Spleen (tissue), 11 donors: Measurements from ENCODE around the gene ABCG2. TPM values are rescaled to one million over a fixed set of nuclear protein-coding genes. Genes with fewer than 3 reads are reported as not detected.

Experiments
- DNase-seq: peaks from one replicate; pipeline ENCODE4 v3.0.0-alpha.2; 2020
- H3K27ac ChIP-seq, 8 donors: fragments of 200-600 bp; sonication (generic) in 7 of 8; 1 replicate in 4 of 8; 2 replicates in 4 of 8; pipeline versions ENCODE4 v1.5.0 to v1.8.0; 2016 to 2021; ENCODE audit warnings: inconsistent platforms in 4 of 8, mild to moderate bottlenecking in 4 of 8, moderate library complexity in 1 of 8
- H3K27me3 ChIP-seq, 7 donors: fragments of 200-600 bp; sonication (generic) in 6 of 7; replicated peaks in 1 of 7; 1 replicate in 4 of 7; 2 replicates in 3 of 7; pipeline versions ENCODE4 v1.5.0 to v1.8.0; 2016 to 2021; ENCODE audit warnings: inconsistent platforms in 3 of 7, mild to moderate bottlenecking in 1 of 7
- H3K36me3 ChIP-seq, 6 donors: fragments of 200-600 bp; sonication (generic) in 5 of 6; 1 replicate in 4 of 6; 2 replicates in 2 of 6; pipeline versions ENCODE4 v1.5.0 to v1.8.0; 2016 to 2021; ENCODE audit warnings: inconsistent platforms in 2 of 6
- H3K4me1 ChIP-seq, 6 donors: fragments of 200-600 bp; sonication (generic) in 5 of 6; 1 replicate in 3 of 6; 2 replicates in 3 of 6; pipeline versions ENCODE4 v1.5.0 to v1.8.0; 2016 to 2021; ENCODE audit warnings: inconsistent platforms in 3 of 6
- H3K4me3 ChIP-seq, 8 donors: fragments of 200-600 bp; sonication (generic) in 7 of 8; 1 replicate in 4 of 8; 2 replicates in 4 of 8; pipeline versions ENCODE4 v1.5.0 to v1.8.0; 2016 to 2021; ENCODE audit warnings: inconsistent platforms in 4 of 8, mild to moderate bottlenecking in 4 of 8, moderate library complexity in 2 of 8
- H3K9me3 ChIP-seq, 8 donors: fragments of 200-600 bp; sonication (generic) in 7 of 8; 1 replicate in 4 of 8; 2 replicates in 4 of 8; pipeline versions ENCODE4 v1.5.0 to v1.8.0; 2016 to 2021; ENCODE audit warnings: inconsistent platforms in 4 of 8
- CTCF ChIP-seq, 11 experiments: fragments of 200-600 bp in 7 of 11; fragments of 450-650 bp in 4 of 11; sonication (generic) in 4 of 11; IDR thresholded peaks in 8 of 11; conservative IDR thresholded peaks in 3 of 11; 1 replicate in 7 of 11; 2 replicates in 4 of 11; pipeline versions ENCODE4 v1.4.0 to v1.8.0; 2016 to 2021; ENCODE audit warnings: antibody characterized with exemption in 11 of 11, inconsistent platforms in 4 of 11, mild to moderate bottlenecking in 1 of 11
- POLR2A ChIP-seq, 3 donors: fragments of 450-650 bp; IDR thresholded peaks; one replicate each; pipeline ENCODE4 v1.5.1; 2017; ENCODE audit warnings: antibody characterized with exemption in 3 of 3, mild to moderate bottlenecking in 1 of 3
- POLR2AphosphoS5 ChIP-seq, 3 donors: sonication (generic); formaldehyde crosslinking; IDR thresholded peaks; one replicate each; pipeline ENCODE4 v1.5.1; 2017; ENCODE audit warnings: antibody characterized with exemption in 3 of 3
- WGBS, 5 donors: extraction: QIAGEN DNeasy Blood & Tissue Kit in 3 of 5; methylation state at CpG; one replicate each; pipeline versions ENCODE4 v1.1.5 to v1.1.7; 2013 to 2018; 5-methylcytosine and 5-hydroxymethylcytosine counted together
- intact Hi-C: fragments of 100-400 bp; cut with DNase I; formaldehyde crosslinking; loops from one replicate; pipeline ENCODE4 v1.15.0; 2023; ENCODE audit warnings: low total_unique reads
- polyA plus RNA-seq, 3 donors: library from polyadenylated mRNA; stranded (reverse); fragments of 200-250 nt; gene quantifications; one replicate each; pipeline ENCODE4 v1.2.1, GENCODE V29; 2013
- total RNA-seq, 7 donors: library from RNA; depleted of rRNA in 3 of 7; stranded (reverse); fragments of >200 nt in 3 of 7; fragmentation: NEBNext Ultra II Directional in 4 of 7; extraction: Animal tissue kit (Norgen Biotek cat#: 25700) in 4 of 7; gene quantifications; one replicate each; pipeline versions ENCODE4 v1.1.0 to v1.2.1, GENCODE V29; 2016 to 2021
- donor health status: healthy with polysubstance abuse.
- donor health status: DM: no; HTN: no; CAD: no; lungs with moderate emphysema.
- donor health status: DM: no; HTN: no; CAD: no.
- donor health status: Bipolar disorder and iron deficiency.
- donor health status: healthy.
- donor health status: DM: no; HTN: no; CAD: no.
- donor health status: DM: yes; HTN: yes; CAD: no.

ABCG2 gene
- total and polyA plus RNA-seq, 10 donors = 0.12 to 3.0 (median 1.4) TPM

- H3K4me1 ChIP-seq = peaks cover 0 to 4% (median 0%) of the 10 kb centered on the region in 6 donors
- no peaks in the 10 kb centered on the region for H3K27me3 ChIP-seq
- H3K27ac ChIP-seq = no peak overlapping the region
- intact Hi-C loops = no loop called here
- 81 to 91% (median 86%) methylated on average over 3 of the region's 3 CpGs for WGBS, 5 donors
- no peaks in the 10 kb centered on the region for H3K36me3 ChIP-seq
- DNase-seq = no peak
- TF ChIP-seq POLR2AphosphoS5 (IDR thresholded peaks at IDR 0.05) (no peak), CTCF (IDR thresholded peaks at IDR 0.05 in 8 of 11, conservative IDR thresholded peaks at IDR 0.05 in 3 of 11) (no peak)
- no peaks in the 10 kb centered on the region for H3K9me3 ChIP-seq
- no peak overlapping the region for H3K4me3 ChIP-seq
These were observed 67.1 kb downstream of the ABCG2 start for GRCh38 chr4:88091378-88091777.

- intact Hi-C loops = no loop called here
- no peak for TF ChIP-seq POLR2A (IDR thresholded peaks at IDR 0.05)
- TF ChIP-seq POLR2AphosphoS5 (IDR thresholded peaks at IDR 0.05) = no peak
- no peak for TF ChIP-seq CTCF (IDR thresholded peaks at IDR 0.05 in 8 of 11, conservative IDR thresholded peaks at IDR 0.05 in 3 of 11)
- H3K4me3 ChIP-seq = no peak overlapping the region
- peaks cover 0 to 4% (median 0%) of the 10 kb centered on the region in 6 donors for H3K4me1 ChIP-seq
- H3K36me3 ChIP-seq = no peaks in the 10 kb centered on the region
- DNase-seq = no peak
- H3K27me3 ChIP-seq = no peaks in the 10 kb centered on the region
- no peaks in the 10 kb centered on the region for H3K9me3 ChIP-seq
- H3K27ac ChIP-seq = no peak overlapping the region
These were observed 67.5 kb downstream of the ABCG2 start for GRCh38 chr4:88090898-88091297.

GRCh38 chr4:88087004-88087403 is 71.4 kb downstream of the ABCG2 start:
- no peaks in the 10 kb centered on the region for H3K36me3 ChIP-seq
- no peak for TF ChIP-seq POLR2AphosphoS5 (IDR thresholded peaks at IDR 0.05)
- no peak overlapping the region for H3K27ac ChIP-seq
- peaks cover 0 to 4% (median 0%) of the 10 kb centered on the region in 6 donors for H3K4me1 ChIP-seq
- WGBS, 5 donors = 94 to 100% (median 100%) methylated on average over 1 of the region's 1 CpG
- no peaks in the 10 kb centered on the region for H3K27me3 ChIP-seq
- no peak overlapping the region for H3K4me3 ChIP-seq
- no peak for DNase-seq
- H3K9me3 ChIP-seq = no peaks in the 10 kb centered on the region
- intact Hi-C loops = no loop called here

GRCh38 chr4:88080626-88081025 is 77.8 kb downstream of the ABCG2 start:
- Histone ChIP-seq H3K4me1 (no peaks in the 10 kb centered on the region), H3K36me3 (peaks cover 0 to 30% (median 3%) of the 10 kb centered on the region in 6 donors), H3K9me3 (no peaks in the 10 kb centered on the region), H3K27me3 (no peaks in the 10 kb centered on the region), H3K4me3 (no peak overlapping the region), H3K27ac (no peak overlapping the region)
- TF ChIP-seq CTCF (IDR thresholded peaks at IDR 0.05 in 8 of 11, conservative IDR thresholded peaks at IDR 0.05 in 3 of 11) (no peak), POLR2AphosphoS5 (IDR thresholded peaks at IDR 0.05) (no peak), POLR2A (IDR thresholded peaks at IDR 0.05) (no peak)
- DNase-seq = no peak
- intact Hi-C loops = no loop called here
- WGBS, 5 donors = 85 to 100% (median 91%) methylated on average over 1 of the region's 1 CpG

- Histone ChIP-seq H3K9me3 (no peaks in the 10 kb centered on the region), H3K27ac (no peak overlapping the region), H3K4me1 (no peaks in the 10 kb centered on the region), H3K27me3 (no peaks in the 10 kb centered on the region), H3K4me3 (no peak overlapping the region), H3K36me3 (peaks cover 0 to 50% (median 18%) of the 10 kb centered on the region in 6 donors)
- TF ChIP-seq CTCF (IDR thresholded peaks at IDR 0.05 in 8 of 11, conservative IDR thresholded peaks at IDR 0.05 in 3 of 11) (no peak), POLR2AphosphoS5 (IDR thresholded peaks at IDR 0.05) (no peak), POLR2A (IDR thresholded peaks at IDR 0.05) (no peak)
- intact Hi-C loops = no loop called here
- DNase-seq = no peak
- WGBS, 5 donors = 79 to 99% (median 94%) methylated on average over 2 of the region's 2 CpGs
These were observed 79.9 kb downstream of the ABCG2 start for GRCh38 chr4:88078579-88078978.
